GM19240 (cell line): ENCODE data around the gene KBTBD4.
"Not testable (repeated sequence)": the region's sequence is repeated elsewhere in the genome, so short reads cannot be mapped to it uniquely, and the experiment has no call there.

Experiments
- DNase-seq: peaks from one replicate; pipeline ENCODE4 v3.0.0; 2011; ENCODE audit warnings: low spot score; ENCODE audit not compliant: insufficient read length

KBTBD4 gene

GRCh38 chr11:47560426-47560825 is 18.3 kb downstream of the KBTBD4 start:
- DNase-seq, result no peak

DNA sequence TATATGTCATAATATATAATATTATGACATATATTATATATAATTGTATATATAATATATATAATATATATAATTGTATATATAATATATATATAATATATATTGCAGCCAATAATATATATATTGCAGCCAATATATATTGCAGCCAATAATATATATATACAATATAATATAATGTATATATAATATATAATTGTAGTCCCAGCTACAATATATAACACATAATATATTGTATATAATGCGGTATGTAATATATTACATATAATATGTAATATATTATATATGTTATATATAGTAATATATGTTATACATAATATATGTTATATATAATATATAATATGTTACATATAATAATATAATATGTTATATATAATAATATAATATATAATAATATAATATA is 20.1 kb downstream of the KBTBD4 start:
- DNase-seq, result no peak

DNA sequence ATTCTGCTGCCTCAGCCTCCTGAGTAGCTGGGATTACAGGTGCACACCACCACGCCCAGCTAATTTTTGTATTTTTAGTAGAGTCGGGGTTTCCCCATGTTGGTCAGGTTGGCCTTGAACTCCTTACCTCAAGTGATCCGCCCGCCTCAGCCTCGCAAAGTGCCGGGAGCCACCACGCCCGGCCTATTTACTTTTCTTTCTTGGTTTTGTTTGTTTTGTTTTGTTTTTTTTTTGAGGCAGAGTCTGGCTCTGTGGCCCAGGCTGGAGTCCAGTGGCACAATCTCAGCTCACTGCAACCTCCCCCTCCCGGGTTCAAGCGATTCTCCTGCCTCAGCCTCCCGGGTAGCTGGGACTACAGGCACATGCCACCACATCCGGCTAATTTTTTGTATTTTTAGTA is 21.8 kb downstream of the KBTBD4 start:
- not testable (repeated sequence) for DNase-seq

DNA sequence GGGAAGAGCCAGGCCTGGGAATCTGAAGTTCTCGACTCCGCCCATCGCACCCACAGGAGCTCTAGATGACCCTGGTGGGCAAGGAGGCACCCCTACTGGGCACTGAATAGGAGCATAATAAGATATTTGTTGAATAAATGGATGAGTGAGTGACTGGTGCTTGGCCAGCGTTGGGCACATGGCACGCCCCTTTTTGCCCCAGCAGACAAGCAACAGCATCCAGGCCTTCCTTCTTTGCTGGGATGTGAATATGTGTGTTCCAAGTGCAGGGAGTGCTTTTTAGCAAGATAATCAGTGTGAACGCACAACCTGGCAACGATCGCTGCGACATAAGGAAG is 25.4 kb downstream of the KBTBD4 start:
- DNase-seq, result no peak

DNA sequence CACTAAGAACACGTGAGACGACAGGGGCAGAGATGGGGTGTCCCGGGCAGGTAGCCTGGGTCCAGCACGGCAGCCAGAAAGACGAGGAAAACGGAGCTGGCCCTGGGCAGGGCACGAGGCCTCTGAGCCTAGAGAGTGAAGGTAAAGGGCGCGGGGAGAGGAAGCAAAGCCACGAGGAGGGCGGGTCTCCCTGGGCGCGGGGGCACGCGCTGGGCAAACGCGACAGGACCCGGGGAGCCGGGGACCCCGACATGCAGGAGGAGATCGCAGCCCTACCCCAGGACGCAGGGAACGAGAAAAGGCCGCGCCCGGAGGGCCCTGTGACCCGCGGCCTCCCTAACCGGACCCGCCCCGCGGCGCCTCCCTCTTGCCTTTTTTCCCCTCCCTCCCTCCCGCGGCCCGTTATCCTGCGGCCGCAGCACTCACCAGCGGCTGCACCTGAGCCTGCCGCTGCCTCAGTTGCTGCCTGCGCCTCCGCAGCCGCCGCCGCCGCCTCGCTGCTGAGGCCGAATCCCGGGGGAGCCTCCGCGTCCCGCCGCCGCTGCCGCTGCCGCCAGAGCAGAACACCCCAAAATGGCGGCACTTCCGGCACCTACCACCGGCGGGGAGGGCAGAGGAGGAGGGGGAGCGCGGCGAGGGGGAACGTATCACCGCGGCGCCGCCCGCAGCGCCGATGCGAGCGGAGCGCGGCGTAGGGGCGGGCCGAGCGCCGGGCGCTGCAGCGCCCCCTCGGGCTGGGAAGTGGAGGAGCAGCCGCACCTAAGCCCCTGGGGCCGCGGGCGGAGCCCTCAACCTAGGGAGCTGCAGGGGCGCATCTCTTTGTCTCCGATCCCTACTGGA is 26.0 kb downstream of the KBTBD4 start, which contains the start of gene CELF1:
CELF1 (minus strand) TSS at position 567 of the 840 bp plus-strand sequence. CDS start 53,609 bp downstream, outside the sequence.
- peak; percentile 88 for DNase-seq

GRCh38 chr11:47552056-47552565 is 26.7 kb downstream of the KBTBD4 start:
- DNase-seq, result no peak

GRCh38 chr11:47551086-47551485 is 27.7 kb downstream of the KBTBD4 start:
- no peak for DNase-seq

DNA sequence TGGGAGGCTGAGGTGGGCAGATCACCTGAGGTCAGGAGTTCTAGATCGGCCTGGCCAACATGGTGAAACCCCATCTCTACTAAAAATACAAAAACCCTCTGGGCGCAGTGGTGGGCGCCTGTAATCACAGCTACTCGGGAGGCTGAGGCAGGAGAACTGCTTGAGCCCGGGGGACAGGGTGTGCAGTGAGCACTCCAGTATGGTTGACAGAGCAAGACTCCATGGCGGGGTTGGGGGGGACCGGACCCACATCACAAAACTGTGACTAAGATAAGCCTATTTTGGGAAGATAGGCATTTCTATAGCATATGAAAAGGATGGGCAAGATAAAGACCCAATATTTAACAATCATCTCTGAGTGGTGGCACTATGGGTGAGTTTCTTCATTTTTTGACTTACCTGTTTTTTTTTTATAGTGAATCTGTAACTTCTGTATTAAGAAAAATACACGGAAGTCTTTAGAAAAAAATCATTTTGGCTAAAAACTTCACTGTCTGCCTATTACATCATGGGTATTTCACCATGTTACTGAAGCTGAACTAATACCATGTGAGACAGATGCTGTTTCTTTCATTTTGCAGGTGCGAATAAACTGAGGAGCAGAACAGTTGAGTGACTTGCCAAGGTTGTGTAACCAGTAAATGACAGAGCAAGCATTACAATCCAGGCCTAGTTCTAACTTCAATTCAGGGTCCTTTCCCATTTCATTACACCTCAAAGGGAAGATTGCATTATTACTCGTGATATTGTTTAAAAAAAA is 28.3 kb downstream of the KBTBD4 start:
- DNase-seq, result no peak

DNA sequence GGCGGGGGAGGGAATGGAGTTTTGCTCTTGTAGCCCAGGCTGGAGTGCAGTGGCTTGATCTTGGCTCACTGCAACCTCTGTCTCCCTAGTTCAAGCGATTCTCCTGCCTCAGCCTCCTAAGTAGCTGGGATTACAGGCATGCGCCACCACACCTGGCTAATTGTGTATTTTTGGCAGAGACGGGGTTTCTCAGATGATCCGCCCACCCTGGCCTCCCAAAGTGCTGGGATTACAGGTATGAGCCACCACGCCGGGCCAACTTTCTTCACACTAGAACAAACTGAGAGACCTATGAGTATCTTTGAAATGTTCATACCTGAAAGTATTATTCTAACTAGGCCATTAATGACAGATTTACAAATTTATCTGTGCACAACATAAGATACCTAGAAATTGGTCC is 32.5 kb downstream of the KBTBD4 start:
- not testable (repeated sequence) for DNase-seq

- DNase-seq, result no peak
Observed at GRCh38 chr11:47545298-47545697, 33.5 kb downstream of the KBTBD4 start.

GRCh38 chr11:47541070-47541469 is 37.7 kb downstream of the KBTBD4 start:
- DNase-seq, result no peak

DNA sequence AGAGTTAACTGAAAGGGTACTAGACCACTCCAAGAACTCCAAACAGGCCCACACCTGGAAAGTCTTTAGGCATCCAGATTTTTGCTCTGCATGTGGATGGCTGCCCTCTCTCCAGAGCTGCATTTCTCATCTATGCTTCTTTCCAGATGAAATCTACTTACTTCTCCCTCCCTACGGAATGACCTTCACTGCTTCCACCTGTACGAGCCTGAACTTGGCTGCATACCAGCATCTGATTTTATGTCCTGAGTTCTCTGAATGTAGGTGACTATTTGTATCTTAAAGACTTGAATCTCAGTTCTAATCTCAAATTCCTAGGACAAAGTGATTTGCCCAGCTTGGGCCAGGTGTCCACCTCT is 39.1 kb downstream of the KBTBD4 start:
- DNase-seq, result no peak

DNA sequence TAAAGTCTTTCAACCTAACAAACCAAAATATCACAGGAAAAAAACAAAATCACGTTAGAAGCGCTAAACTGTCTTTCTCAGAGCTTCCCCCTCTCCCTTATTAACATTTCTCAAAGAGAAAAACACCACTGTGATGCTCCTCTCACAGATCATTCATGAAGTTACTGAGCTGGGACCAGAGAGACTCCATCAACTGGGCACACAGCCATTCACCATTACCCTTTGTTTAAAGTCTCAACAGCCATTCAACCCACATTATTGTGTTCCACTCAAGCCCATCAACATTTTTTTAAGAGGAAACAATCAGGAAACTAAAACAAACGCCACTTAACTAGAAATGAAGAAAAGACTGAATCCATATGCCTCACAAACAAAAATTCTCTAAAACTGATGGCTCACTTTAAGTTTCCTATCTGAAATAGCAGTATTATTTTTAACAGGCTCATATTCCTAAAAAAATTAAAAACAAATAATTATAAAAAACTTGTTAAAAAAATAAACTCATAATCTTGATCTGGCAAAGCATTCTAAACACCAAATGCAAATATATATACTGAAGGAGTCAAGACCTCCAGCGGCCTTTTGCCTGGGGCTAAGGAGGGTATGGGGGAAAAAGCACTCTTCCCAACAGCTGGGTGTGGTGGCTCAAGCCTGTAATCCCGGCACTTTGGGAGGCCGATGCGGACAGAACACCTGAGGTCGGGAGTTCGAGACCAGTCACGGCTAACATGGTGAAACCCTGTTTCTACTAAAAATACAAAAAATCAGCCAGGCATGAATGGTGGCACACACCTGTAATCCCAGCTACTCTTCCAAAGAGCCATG is 39.8 kb downstream of the KBTBD4 start:
- no peak for DNase-seq

DNA sequence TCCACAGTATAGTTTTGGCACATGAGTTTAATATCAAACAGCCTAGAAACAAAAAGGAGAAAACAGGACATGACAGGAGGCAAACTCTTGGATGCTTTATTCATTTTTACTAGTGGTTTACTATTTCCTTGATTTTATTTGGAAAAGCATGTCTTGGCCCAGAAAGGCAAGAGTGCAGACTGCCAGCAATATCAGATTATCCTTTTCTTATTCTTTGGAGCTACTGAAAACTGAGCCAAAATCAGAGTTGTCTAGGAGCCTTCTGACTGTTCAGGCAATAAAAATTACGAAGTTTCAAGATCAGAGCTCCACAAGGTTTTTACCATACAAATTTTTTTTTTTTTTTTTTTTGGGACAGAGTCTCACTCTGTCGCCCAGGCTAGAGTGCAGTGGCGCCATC is 41.9 kb downstream of the KBTBD4 start:
- DNase-seq, result no peak

GRCh38 chr11:47534704-47535251 is 44.0 kb downstream of the KBTBD4 start:
- no peak for DNase-seq

DNA sequence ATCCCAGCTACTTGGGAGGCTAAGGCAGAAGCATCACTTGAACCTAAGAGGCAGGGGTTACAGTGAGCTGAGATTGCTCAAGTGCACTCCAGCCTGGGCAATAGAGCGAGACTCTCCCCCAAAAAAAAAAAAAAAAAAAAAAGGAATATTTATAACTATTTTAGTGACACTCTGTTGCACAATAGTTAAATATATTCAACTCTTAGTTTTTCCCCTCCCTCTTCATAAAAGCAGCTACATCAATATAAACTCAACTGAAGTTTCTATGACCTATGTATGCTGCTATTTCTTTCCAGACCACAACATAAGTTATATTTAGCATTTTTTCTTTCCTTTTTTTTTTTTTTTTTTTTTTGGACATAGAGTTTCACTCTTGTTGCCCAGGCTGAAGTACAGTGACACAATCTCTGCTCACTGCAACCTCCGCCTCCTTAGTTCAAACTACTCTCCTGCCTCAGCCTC is 45.0 kb downstream of the KBTBD4 start:
- no peak for DNase-seq

GRCh38 chr11:47532597-47533213 is 46.1 kb downstream of the KBTBD4 start:
- DNase-seq, result no peak

GRCh38 chr11:47531666-47532065 is 47.1 kb downstream of the KBTBD4 start:
- DNase-seq, result no peak

- not testable (repeated sequence) for DNase-seq
Observed at GRCh38 chr11:47530721-47531120, 48.0 kb downstream of the KBTBD4 start.

- no peak for DNase-seq
Observed at GRCh38 chr11:47529951-47530350, 48.8 kb downstream of the KBTBD4 start.

DNA sequence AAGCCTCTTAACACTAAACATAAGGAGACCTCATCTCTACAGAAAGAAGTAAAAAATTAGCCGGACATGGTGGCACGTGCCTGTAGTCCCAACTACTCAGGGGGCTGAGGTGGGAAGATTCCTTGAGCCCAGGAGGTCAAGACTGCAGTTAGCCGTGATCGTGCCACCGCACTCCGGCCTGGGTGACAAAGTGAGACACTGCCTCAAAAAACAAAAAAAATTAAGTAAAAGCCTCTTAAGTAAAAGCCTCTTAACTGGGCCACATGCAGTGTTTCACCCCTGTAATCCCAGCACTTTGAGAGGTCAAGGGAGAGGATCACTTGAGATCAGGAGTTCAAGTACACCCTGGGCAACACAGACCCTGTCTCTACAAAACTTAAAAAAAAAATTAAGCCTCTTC is 51.6 kb downstream of the KBTBD4 start:
- DNase-seq, result no peak
